GM23248 (cell line): ENCODE results near the gene SOBP. TPM values are rescaled to one million over a fixed set of nuclear protein-coding genes. Genes with fewer than 3 reads are reported as not detected.

ENCODE experiments used
- DNase-seq: peaks from one replicate; pipeline ENCODE4 v3.0.0-alpha.2; 2015
- H2AFZ ChIP-seq: fragments of 200-600 bp; sonication (generic); 2 replicates; pipeline ENCODE4 v1.6.1; 2016; ENCODE audit warnings: antibody characterized with exemption
- H3F3A ChIP-seq: fragments of 200-600 bp; sonication (generic); 2 replicates; pipeline ENCODE4 v1.6.1; 2016; ENCODE audit warnings: mild to moderate bottlenecking, antibody characterized with exemption, mixed run types; ENCODE audit not compliant: insufficient read depth
- H3K27ac ChIP-seq: fragments of 200-600 bp; sonication (generic); 2 replicates; pipeline ENCODE4 v1.5.1; 2016; ENCODE audit warnings: mild to moderate bottlenecking
- H3K27me3 ChIP-seq: fragments of 200-600 bp; sonication (generic); replicated peaks from 2 replicates; pipeline ENCODE4 v1.6.1; 2016; ENCODE audit warnings: mild to moderate bottlenecking; ENCODE audit not compliant: insufficient read depth
- H3K36me3 ChIP-seq: fragments of 200-600 bp; sonication (generic); 2 replicates; pipeline ENCODE4 v1.6.1; 2016; ENCODE audit warnings: low read depth, mild to moderate bottlenecking
- H3K4me1 ChIP-seq: fragments of 200-600 bp; sonication (generic); 2 replicates; pipeline ENCODE4 v1.6.1; 2016; ENCODE audit warnings: mild to moderate bottlenecking; ENCODE audit not compliant: insufficient read depth
- H3K4me2 ChIP-seq: fragments of 200-600 bp; sonication (generic); one replicate; pipeline ENCODE4 v1.6.1; 2016; ENCODE audit warnings: mild to moderate bottlenecking; ENCODE audit not compliant: unreplicated experiment
- H3K4me3 ChIP-seq: fragments of 200-600 bp; sonication (generic); 2 replicates; pipeline ENCODE4 v1.5.1; 2016; ENCODE audit warnings: mild to moderate bottlenecking
- H3K79me2 ChIP-seq: fragments of 200-600 bp; sonication (generic); 2 replicates; pipeline ENCODE4 v1.6.1; 2016; ENCODE audit warnings: mild to moderate bottlenecking; ENCODE audit not compliant: insufficient read depth
- H3K9ac ChIP-seq: fragments of 200-600 bp; sonication (generic); 2 replicates; pipeline ENCODE4 v1.6.1; 2016; ENCODE audit warnings: mild to moderate bottlenecking
- H3K9me2 ChIP-seq: fragments of 200-600 bp; sonication (generic); 2 replicates; pipeline ENCODE4 v1.6.1; 2016; ENCODE audit warnings: mixed run types, mild to moderate bottlenecking, moderate library complexity; ENCODE audit not compliant: insufficient read depth
- H3K9me3 ChIP-seq: fragments of 200-600 bp; sonication (generic); one replicate; pipeline ENCODE4 v1.6.1; 2017; ENCODE audit warnings: low read depth
- H4K20me1 ChIP-seq: fragments of 200-600 bp; sonication (generic); 2 replicates; pipeline ENCODE4 v1.6.0; 2016; ENCODE audit not compliant: insufficient read depth
- EZH2 ChIP-seq: fragments of 200-600 bp; sonication (generic); IDR thresholded peaks from 2 replicates; pipeline ENCODE4 v1.6.1; 2018; ENCODE audit warnings: antibody characterized with exemption, mild to moderate bottlenecking; ENCODE audit not compliant: insufficient read depth, poor library complexity, severe bottlenecking
- EZH2phosphoT487 ChIP-seq: fragments of 200-600 bp; sonication (generic); IDR thresholded peaks from 2 replicates; pipeline ENCODE4 v1.6.1; 2018; ENCODE audit warnings: antibody characterized with exemption, moderate library complexity, mild to moderate bottlenecking, low read depth; ENCODE audit not compliant: insufficient read depth
- WGBS, 2 experiments: methylation state at CpG; one replicate each; pipeline ENCODE4 v1.1.6; 2015 to 2017; ENCODE audit warnings: low lambda C conversion rate in 2 of 2, low coverage in 1 of 2; ENCODE audit errors: missing lambda C conversion rate in 2 of 2; 5-methylcytosine and 5-hydroxymethylcytosine counted together
- in situ Hi-C: fragments of 300-500 bp; cut with MboI; formaldehyde crosslinking; loops from 2 replicates; pipeline ENCODE4 v1.15.0; 2020
- polyA plus RNA-seq: library from polyadenylated mRNA; unstranded; fragments of >200 nt; fragmentation: Nextera tagmentation; extraction: Ambion mirVana; gene quantifications from 2 replicates; pipeline ENCODE4 v1.2.1, GENCODE V29; 2016
- total RNA-seq: library from RNA; depleted of rRNA; stranded (reverse); fragments of >200 nt; shearing (Covaris generic); gene quantifications from 2 replicates; pipeline ENCODE4 v1.2.3, GENCODE V29; 2014

The SOBP gene
- total and polyA plus RNA-seq, 2 experiments from 2014 or later: 0.38 to 0.97 TPM

- no peaks in the 10 kb centered on the region for H4K20me1 ChIP-seq
- no peaks in the 10 kb centered on the region for H3K4me1 ChIP-seq
- no peaks in the 10 kb centered on the region for H3K79me2 ChIP-seq
- no peak overlapping the region for H2AFZ ChIP-seq
- in situ Hi-C loops: no loop called here
- no peak overlapping the region for H3K4me2 ChIP-seq
- DNase-seq: no peak
- no peak overlapping the region for H3K27ac ChIP-seq
- WGBS, 2 experiments: 73 to 88% methylated on average over 2 of the region's 2 CpGs
- no peak overlapping the region for H3K4me3 ChIP-seq
- H3K9ac ChIP-seq: no peak overlapping the region
- TF ChIP-seq EZH2: no peak
- no peak for TF ChIP-seq EZH2phosphoT487
- H3K36me3 ChIP-seq: no peaks in the 10 kb centered on the region
- no peaks in the 10 kb centered on the region for H3F3A ChIP-seq
- no peaks in the 10 kb centered on the region for H3K9me3 ChIP-seq
- no peaks in the 10 kb centered on the region for H3K9me2 ChIP-seq
- H3K27me3 ChIP-seq: no peaks in the 10 kb centered on the region
These were observed 165.9 kb downstream of the SOBP start for GRCh38 chr6:107655864-107656263.

GRCh38 chr6:107656401-107656800, 166.5 kb downstream of the SOBP start:
- no peak overlapping the region for H3K4me2 ChIP-seq
- TF ChIP-seq EZH2 (no peak), EZH2phosphoT487 (no peak)
- no peak overlapping the region for H3K9ac ChIP-seq
- no peaks in the 10 kb centered on the region for H3F3A ChIP-seq
- H2AFZ ChIP-seq: no peak overlapping the region
- H3K27me3 ChIP-seq: no peaks in the 10 kb centered on the region
- H3K9me2 ChIP-seq: no peaks in the 10 kb centered on the region
- no peaks in the 10 kb centered on the region for H3K36me3 ChIP-seq
- in situ Hi-C loops: no loop called here
- no peak for DNase-seq
- H3K4me1 ChIP-seq: no peaks in the 10 kb centered on the region
- WGBS, 2 experiments: 79 to 91% methylated on average over 1 of the region's 1 CpG
- no peaks in the 10 kb centered on the region for H3K79me2 ChIP-seq
- H4K20me1 ChIP-seq: no peaks in the 10 kb centered on the region
- H3K4me3 ChIP-seq: no peak overlapping the region
- H3K27ac ChIP-seq: no peak overlapping the region
- no peaks in the 10 kb centered on the region for H3K9me3 ChIP-seq

GRCh38 chr6:107656883-107657282, 167.0 kb downstream of the SOBP start:
- H3K4me2 ChIP-seq: no peak overlapping the region
- H3K4me1 ChIP-seq: no peaks in the 10 kb centered on the region
- no peak overlapping the region for H3K27ac ChIP-seq
- H3K9me3 ChIP-seq: no peaks in the 10 kb centered on the region
- no peak overlapping the region for H2AFZ ChIP-seq
- H3K79me2 ChIP-seq: no peaks in the 10 kb centered on the region
- no peaks in the 10 kb centered on the region for H3K9me2 ChIP-seq
- 95 to 96% methylated on average over 7 of the region's 8 CpGs for WGBS, 2 experiments
- in situ Hi-C loops: no loop called here
- TF ChIP-seq EZH2 (no peak), EZH2phosphoT487 (no peak)
- H3K36me3 ChIP-seq: no peaks in the 10 kb centered on the region
- H3K27me3 ChIP-seq: no peaks in the 10 kb centered on the region
- H3K4me3 ChIP-seq: no peak overlapping the region
- DNase-seq: no peak
- H4K20me1 ChIP-seq: no peaks in the 10 kb centered on the region
- no peaks in the 10 kb centered on the region for H3F3A ChIP-seq
- H3K9ac ChIP-seq: no peak overlapping the region

- DNase-seq: no peak
- H3K4me1 ChIP-seq: no peaks in the 10 kb centered on the region
- no peak overlapping the region for H3K4me2 ChIP-seq
- H3K27ac ChIP-seq: no peak overlapping the region
- TF ChIP-seq EZH2 (no peak), EZH2phosphoT487 (no peak)
- no peaks in the 10 kb centered on the region for H3K36me3 ChIP-seq
- no peaks in the 10 kb centered on the region for H3F3A ChIP-seq
- H3K9ac ChIP-seq: no peak overlapping the region
- in situ Hi-C loops: no loop called here
- H3K79me2 ChIP-seq: no peaks in the 10 kb centered on the region
- no peaks in the 10 kb centered on the region for H4K20me1 ChIP-seq
- no peak overlapping the region for H3K4me3 ChIP-seq
- H2AFZ ChIP-seq: no peak overlapping the region
- H3K9me3 ChIP-seq: no peaks in the 10 kb centered on the region
- no peaks in the 10 kb centered on the region for H3K9me2 ChIP-seq
- 92 to 100% methylated on average over 2 to 3 of the region's 3 CpGs for WGBS, 2 experiments
- H3K27me3 ChIP-seq: no peaks in the 10 kb centered on the region
These were observed 167.4 kb downstream of the SOBP start for GRCh38 chr6:107657373-107657754.
